Glomerular visceral epithelial cell (primary cell): ENCODE measurements around the gene ZNF652.

ENCODE experiments used
- DNase-seq: peaks from one replicate; pipeline ENCODE4 v3.0.0-alpha.2; 2016; ENCODE audit errors: extremely low spot score

The ZNF652 gene

GRCh38 chr17:49361902-49362722 is at the start of gene ZNF652:
TSS of gene ZNF652 (minus strand) at chr17:49362250. CDS start at chr17:49317725, 44,525 bp downstream.
- peak; percentile 98 for DNase-seq

DNA sequence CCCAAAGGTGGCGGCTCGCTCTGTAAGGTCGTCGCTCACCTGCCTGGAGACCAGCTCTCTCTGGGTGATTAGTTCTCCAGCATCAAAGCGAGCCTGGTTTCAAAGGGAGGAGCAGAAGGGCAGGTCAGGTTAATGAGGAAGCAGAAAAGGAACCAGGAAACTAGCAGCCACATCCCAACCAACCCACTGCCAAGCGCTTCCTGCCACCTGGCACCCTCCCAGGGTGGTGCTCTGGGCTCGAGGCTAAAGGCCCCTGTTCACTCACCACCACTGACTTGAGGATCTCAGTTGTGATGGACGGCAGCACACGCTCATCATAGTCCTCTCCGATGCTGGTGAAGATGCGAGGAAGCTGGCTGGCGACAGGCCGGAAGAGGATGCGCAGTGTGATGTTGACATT is 47.0 kb upstream of the ZNF652 start:
- no peak for DNase-seq

GRCh38 chr17:49407981-49408501 is 46.0 kb upstream of the ZNF652 start:
- peak; percentile 76 for DNase-seq

GRCh38 chr17:49407086-49407485 is 45.0 kb upstream of the ZNF652 start:
- DNase-seq: no peak

DNA sequence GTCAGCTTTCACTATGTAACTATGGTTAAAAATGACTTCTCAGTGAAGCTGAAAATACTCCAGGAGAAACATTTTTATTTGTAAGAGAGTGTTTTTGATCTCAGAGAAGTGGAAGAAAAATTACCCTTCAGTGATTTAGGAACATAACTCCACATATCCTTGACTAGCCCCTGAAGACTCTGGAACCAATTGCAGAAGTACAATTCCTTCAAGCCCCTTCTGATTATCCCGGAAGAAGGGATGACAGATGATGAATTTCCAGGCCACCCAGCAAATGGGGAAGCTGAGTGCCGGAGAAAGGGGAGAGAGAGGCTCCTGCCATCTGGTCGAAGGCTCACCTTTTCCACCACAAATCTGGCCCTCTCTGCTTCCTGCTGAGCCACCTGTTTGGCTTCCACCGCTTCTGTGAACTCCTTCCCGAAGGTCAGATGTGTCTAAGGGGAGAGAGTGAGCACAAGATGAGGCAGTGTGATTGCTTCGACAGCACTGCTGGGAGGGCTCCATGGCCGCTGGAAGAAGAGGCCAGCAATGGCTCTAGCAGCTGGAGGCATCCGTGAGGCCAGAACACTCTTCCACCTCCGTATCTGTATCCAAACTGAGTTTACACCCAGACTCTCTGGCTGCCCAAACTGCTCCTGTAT is 44.5 kb upstream of the ZNF652 start:
- DNase-seq: no peak

GRCh38 chr17:49404906-49405305 is 42.9 kb upstream of the ZNF652 start:
- no peak for DNase-seq

- DNase-seq: no peak
These were observed 42.3 kb upstream of the ZNF652 start for GRCh38 chr17:49404361-49404760.

DNA sequence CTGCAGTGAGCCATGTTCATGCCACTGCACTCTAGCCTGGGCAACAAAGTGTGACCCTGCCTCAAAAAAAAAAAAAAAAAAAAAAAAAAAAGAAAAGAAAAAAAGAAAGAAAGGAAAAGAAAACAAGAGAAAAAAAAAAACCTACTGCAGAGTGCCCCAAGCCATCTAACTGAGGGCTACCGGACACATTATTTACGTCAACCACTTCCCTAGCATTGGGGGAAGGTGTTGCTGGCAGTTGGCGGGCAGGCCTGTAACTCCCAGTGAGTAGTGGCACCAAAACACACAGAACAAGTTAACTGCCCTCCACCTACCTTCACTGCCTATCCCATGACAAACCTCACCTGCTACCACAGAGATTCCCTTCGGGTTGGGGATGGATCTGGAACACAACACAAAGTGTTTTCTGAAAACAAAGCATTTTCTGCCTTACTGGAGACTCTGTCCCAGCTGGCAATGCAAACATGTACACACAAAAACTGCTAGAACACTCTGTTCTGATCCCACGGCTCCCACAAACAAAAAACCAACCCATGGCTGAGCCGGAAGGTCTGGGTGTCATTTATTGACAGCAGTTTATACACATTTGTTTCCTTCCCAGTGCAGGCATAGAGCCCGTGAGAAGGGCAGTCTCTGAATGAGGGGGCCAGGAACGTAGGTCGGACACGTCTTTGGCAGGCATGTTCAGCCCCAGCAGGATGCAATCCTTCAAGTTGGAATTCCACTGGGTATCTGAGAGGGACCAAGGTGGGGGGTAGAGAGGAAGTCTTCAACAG is 41.7 kb upstream of the ZNF652 start:
- no peak for DNase-seq

DNA sequence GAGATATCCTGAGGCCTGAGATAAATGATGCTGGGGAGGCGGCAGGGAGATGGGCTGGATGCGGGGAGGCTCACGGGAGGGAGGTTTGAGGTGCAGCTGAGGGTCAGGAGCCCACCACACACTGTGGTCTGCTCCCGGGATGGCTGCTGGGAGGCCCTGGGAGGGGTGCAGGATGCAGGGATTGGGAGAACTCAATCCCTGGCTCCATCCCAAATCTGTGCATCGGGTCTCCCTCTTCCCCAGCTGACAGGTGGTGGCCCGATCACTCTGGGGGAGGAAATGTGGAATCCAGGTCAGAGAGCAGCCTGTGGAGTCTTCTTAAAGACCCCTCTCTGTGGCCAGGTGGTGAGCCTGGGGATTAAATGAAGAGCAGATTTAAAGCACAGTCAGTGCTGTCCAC is 40.7 kb upstream of the ZNF652 start:
- no peak for DNase-seq

DNA sequence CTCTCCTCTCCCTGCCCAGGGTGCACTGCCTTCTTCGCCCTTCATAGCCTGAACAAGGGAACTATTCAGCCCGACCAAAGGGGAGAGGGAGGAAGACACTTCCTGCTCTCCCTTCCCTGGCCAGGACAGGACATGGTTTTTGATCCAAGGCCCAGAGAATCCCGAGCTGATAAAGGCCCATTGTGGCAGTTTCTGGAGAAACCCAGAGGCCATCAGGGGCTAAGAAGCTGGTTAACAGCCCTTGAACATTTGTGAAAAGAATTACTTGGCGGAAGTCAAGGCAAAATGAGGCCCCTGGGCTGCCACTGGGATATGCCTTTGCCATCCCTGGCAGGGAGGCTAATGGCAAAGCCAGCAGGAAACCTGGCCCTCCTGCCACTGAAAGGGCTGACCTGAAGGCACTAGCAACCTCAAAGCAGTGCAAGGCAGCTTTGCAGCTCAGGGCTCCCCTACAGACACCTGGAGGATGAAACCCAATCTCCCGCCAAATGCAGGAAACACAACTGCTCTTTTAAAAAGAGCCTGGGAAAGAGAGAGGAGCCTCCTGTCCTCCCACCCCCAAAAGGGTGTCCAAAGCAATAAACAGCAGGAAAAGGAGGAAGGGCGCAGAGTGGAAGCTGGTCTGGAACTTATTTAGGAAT is 40.0 kb upstream of the ZNF652 start:
- DNase-seq: no peak

DNA sequence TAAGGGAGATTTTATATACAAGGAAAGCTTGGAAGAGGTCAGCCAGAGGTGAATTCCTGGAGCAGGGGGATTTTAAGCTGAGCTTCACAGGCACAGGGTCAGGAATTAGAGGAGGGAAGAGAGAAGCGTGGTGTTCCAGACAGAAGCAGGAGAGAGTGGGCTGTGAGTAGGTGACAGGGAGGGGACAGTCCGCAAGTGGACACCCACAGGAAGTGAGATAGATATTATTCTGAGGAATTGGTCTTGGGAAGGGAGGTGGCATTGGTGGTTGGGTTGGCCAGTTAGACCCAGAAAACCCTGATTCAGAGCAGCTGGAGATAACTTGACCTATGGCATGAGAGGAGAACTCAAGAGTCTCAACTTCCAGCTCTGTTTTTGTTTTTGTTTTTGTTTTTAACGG is 37.9 kb upstream of the ZNF652 start:
- DNase-seq: no peak

GRCh38 chr17:49397586-49397985 is 35.5 kb upstream of the ZNF652 start:
- DNase-seq: no peak

GRCh38 chr17:49393491-49394255 is 31.6 kb upstream of the ZNF652 start:
- DNase-seq: no peak

DNA sequence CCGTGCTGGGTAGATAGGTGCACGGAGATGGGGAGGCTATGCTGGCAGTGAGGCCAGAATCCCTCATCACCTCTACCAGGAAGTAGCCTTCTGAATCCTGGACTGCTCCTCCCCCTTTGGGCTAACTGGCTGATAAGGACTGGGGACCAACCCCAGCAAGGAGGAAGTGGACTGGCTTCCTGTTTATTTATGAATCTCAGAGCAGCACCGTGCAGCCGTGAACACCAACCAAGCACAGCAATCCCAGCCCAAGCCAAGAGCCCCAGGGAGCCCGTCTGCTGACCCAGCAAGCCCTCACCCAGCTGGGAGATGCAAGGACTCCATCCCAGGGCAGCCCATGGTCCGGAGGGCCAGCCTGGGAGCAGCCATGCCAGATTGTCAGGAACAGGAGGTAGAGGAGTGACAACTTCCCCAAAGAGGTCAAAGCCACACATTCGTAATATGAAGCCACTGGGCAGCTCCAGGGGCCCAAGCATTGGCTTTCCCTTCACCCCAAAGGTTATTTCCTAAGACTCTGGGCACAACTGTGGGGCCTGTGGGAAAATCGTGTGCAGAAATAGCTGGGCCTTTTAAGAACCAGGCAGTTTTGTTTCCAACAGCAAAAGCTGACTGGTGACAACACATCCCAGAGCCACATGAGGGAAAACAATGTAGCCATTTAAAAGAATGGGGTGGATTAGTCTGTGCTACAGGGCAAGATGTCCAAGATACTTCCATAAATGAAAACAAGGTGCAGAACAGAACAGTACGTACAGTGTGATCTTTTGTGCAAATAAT is 28.7 kb upstream of the ZNF652 start:
- DNase-seq: peak; percentile 15

DNA sequence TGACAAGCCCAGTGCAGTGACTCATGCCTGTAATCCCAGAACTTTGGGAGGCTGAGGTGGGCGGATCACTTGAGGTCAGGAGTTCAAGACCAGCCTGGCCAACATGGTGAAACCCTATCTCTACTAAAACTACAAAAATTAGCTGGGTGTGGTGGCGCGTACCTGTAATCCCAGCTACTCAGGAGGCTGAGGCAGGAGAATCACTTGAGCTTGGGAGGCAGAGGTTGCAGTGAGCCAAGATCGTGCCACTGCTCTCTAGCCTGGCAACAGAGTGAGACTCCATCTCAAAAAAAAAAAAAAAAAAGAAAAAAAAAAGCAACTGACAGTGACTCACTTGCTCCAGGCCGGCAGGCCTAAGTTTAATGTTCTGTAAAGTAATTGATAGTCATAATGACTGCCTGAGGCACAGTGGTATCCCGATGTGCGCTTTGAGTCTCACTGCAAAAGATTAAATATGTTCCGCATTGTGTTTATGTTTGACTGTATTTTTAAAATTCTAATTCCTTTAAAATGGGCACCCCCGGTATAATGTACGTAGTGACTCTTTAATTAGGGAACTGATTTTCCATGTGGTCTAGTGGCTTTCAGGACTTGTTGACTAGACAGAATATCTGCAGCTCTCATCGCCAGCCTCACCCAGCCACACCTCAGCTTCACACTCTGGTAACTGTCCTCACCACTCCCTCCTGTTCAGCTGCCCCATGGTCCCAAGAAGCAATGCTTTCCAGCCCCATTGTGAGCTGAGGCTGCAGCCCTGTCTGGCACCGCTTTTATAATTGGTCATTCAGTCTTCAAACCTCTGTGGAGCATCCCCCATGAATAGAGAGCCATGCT is 27.7 kb upstream of the ZNF652 start:
- peak; percentile 74 for DNase-seq

- DNase-seq: no peak
These were observed 26.9 kb upstream of the ZNF652 start for GRCh38 chr17:49388692-49389513.

GRCh38 chr17:49388290-49388640 is 26.2 kb upstream of the ZNF652 start:
- DNase-seq: no peak

- no peak for DNase-seq
These were observed 25.6 kb upstream of the ZNF652 start for GRCh38 chr17:49387498-49388289.
